LNCaP clone FGC (cell line): ENCODE measurements around the gene MKKS.

Source experiments
- DNase-seq: peaks from one replicate; pipeline ENCODE4 v3.0.0-alpha.2; 2011; ENCODE audit warnings: low read depth
- H3K4me3 ChIP-seq: 2 replicates; pipeline ENCODE4 v1.5.1; 2011; ENCODE audit warnings: mild to moderate bottlenecking, low read depth, low read length, control low read depth
- TF ChIP-seq, protein P1 (sequence below): IDR thresholded peaks from 2 replicates; pipeline ENCODE4 v1.5.1; 2012; ENCODE audit warnings: mild to moderate bottlenecking; ENCODE audit not compliant: control insufficient read depth, insufficient read depth; ENCODE audit errors: extremely low read depth

MKKS gene

GRCh38 chr20:10387686-10388085, 46.3 kb downstream of the MKKS start:
- no peak for DNase-seq
- TF ChIP-seq, protein P1, sequence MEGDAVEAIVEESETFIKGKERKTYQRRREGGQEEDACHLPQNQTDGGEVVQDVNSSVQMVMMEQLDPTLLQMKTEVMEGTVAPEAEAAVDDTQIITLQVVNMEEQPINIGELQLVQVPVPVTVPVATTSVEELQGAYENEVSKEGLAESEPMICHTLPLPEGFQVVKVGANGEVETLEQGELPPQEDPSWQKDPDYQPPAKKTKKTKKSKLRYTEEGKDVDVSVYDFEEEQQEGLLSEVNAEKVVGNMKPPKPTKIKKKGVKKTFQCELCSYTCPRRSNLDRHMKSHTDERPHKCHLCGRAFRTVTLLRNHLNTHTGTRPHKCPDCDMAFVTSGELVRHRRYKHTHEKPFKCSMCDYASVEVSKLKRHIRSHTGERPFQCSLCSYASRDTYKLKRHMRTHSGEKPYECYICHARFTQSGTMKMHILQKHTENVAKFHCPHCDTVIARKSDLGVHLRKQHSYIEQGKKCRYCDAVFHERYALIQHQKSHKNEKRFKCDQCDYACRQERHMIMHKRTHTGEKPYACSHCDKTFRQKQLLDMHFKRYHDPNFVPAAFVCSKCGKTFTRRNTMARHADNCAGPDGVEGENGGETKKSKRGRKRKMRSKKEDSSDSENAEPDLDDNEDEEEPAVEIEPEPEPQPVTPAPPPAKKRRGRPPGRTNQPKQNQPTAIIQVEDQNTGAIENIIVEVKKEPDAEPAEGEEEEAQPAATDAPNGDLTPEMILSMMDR = no peak
- no peak overlapping the region for H3K4me3 ChIP-seq

GRCh38 chr20:10385850-10386544, 48.0 kb downstream of the MKKS start:
- TF ChIP-seq, protein P1 = no peak
- no peak for DNase-seq

GRCh38 chr20:10381477-10381876, 52.5 kb downstream of the MKKS start:
- DNase-seq = no peak
- TF ChIP-seq, protein P1 = peak; percentile 38

More at GRCh38 chr20:10385850-10386544, 48.0 kb downstream of the MKKS start:
- H3K4me3 ChIP-seq = no peak overlapping the region

GRCh38 chr20:10379761-10380160, 54.3 kb downstream of the MKKS start:
- TF ChIP-seq, protein P1 = no peak
- no peak for DNase-seq
- H3K4me3 ChIP-seq = no peak overlapping the region

More at GRCh38 chr20:10381477-10381876, 52.5 kb downstream of the MKKS start:
- no peak overlapping the region for H3K4me3 ChIP-seq

- DNase-seq = no peak
- TF ChIP-seq, protein P1 = no peak
- H3K4me3 ChIP-seq = no peak overlapping the region
These were observed 57.5 kb downstream of the MKKS start for GRCh38 chr20:10376270-10377075.

GRCh38 chr20:10375191-10375590, 58.8 kb downstream of the MKKS start:
- TF ChIP-seq, protein P1 = no peak

DNA sequence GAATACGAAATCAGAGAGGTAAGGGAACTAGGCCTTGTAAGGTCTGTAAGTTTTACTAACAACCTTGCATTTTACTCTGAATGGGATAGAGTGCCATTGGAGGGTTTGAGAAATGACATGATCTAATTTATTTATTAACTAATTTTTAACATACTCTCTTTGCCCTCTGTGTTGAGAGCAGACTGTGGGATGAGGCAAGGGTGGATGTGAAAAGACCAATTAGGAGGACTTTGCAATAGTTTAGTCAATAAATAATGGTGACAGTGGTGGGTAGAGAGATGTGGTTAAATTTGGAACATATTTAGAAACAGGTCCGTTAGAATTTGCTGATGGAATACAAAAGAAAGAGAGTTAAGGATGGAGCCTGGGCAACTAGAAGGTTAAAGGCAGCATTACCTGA, 60.0 kb downstream of the MKKS start:
- no peak for DNase-seq
- TF ChIP-seq, protein P1 = no peak
- H3K4me3 ChIP-seq = no peak overlapping the region

More at GRCh38 chr20:10375191-10375590, 58.8 kb downstream of the MKKS start:
- H3K4me3 ChIP-seq = no peak overlapping the region
- no peak for DNase-seq
